GM19467 (cell line): ENCODE data around the gene GPATCH2.
"Not testable (repeated sequence)": the region's sequence is repeated elsewhere in the genome, so short reads cannot be mapped to it uniquely, and the experiment has no call there.

ENCODE experiments used
- ATAC-seq: cut with Tn5 transposase; IDR thresholded peaks from one replicate; pipeline ENCODE4 v1.9.1; 2021; ENCODE audit warnings: mild to moderate bottlenecking, moderate library complexity; ENCODE audit not compliant: unreplicated experiment

GPATCH2 gene

GRCh38 chr1:217526636-217527035, 104.3 kb downstream of the GPATCH2 start:
- ATAC-seq: no peak

- ATAC-seq: no peak
Observed at GRCh38 chr1:217525773-217526490, 105.0 kb downstream of the GPATCH2 start.

DNA sequence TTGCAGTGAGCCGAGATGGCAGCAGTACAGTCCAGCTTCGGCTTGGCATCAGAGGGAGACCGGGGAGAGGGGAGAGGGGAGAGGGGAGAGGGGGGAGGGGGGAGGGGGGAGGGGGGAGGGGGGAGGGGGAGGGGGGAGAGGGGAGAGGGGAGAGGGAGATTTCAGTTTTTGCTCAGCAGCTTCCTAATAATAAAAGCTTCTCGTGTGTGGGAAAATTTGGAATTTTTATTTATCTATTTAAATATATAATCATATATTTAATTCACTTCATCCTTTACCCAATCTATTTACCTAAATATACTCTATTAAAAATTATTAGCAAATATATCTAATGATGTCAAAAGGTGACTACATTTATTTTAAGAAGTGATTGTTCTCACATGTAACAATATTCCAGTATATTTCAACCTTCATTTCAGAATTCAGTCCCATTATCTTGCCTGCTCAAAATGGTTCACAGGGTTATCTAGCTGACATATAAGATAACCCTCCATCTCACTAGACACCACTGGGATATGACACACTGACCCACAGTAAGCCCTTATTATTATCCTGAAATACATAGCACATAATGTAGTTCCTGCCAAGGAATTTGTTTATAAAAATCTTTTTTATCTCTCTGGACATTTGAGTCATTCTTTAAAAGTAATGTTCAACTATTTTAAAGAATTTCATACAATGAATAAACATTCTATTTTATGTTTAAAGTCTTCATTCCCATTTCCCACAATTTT, 105.9 kb downstream of the GPATCH2 start:
- no peak for ATAC-seq

DNA sequence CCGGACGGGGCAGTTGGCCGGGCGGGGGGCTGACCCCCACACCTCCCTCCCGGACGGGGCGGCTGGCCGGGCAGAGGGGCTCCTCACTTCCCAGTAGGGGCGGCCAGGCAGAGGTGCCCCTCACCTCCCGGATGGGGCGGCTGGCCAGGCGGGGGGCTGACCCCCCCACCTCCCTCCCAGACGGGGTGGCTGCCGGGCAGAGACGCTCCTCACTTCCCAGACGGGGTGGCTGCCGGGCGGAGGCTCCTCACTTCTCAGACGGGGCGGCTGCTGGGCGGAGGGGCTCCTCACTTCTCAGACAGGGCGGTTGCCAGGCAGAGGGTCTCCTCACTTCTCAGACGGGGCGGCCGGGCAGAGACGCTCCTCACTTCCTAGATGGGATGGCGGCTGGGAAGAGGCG, 107.0 kb downstream of the GPATCH2 start:
- ATAC-seq: not testable (repeated sequence)

DNA sequence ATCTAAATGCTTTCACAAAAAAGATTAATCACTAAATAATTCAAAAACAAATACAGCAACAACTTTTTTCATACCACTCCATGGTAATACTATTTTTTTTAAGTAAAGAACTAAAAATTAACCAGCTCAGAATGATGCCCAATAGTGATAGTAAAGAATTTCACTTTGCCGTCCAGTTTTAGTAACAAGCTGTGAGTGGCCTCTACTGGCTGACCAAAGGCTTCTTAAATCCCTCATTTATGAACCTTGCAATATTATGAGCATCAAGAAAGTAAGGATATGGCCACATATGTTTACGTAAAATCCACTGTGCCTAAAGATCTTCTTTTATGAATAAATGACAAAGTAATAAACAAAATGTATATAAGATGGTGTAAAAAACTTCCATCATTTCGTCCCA, 108.6 kb downstream of the GPATCH2 start:
- no peak for ATAC-seq

DNA sequence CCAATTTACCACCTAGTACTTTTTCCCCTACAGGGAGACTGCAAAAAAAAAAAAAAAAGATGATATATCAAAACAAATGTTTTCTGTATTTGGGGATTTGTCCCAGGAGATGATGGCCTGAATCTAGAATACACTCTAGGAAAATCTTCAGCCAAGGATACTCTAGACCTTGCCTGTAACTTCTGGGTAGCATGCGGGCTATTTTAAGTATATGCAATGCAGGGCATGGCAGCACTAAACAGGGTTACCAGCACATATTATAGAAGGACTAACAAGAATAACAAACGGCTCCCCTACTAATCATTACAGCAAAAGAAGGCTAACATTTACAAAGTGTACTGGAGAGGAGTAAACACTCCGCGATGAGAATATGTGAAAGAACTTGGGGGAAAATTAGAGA, 109.6 kb downstream of the GPATCH2 start:
- ATAC-seq: no peak

- no peak for ATAC-seq
Observed at GRCh38 chr1:217506878-217507277, 124.0 kb downstream of the GPATCH2 start.

- no peak for ATAC-seq
Observed at GRCh38 chr1:217498209-217498608, 132.7 kb downstream of the GPATCH2 start.

DNA sequence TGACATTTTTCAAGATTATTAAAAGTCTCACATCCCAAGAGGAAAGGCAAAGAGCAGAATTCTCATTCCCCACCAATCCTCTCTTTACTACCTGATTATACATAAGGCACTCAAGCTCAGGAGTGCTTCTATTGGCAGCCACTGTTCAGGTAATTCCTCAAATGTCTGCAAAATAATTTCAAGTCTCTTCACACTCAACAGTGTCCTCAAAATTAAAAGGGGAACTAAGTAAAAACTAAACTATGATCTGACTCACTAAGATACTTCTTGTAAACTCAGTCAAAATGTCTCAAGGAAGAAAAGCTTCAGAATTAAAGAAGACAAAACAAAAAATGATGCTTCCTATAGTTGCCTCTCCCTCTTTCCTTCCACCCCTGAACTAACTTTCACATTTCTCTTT, 135.6 kb downstream of the GPATCH2 start:
- ATAC-seq: peak; percentile 82

DNA sequence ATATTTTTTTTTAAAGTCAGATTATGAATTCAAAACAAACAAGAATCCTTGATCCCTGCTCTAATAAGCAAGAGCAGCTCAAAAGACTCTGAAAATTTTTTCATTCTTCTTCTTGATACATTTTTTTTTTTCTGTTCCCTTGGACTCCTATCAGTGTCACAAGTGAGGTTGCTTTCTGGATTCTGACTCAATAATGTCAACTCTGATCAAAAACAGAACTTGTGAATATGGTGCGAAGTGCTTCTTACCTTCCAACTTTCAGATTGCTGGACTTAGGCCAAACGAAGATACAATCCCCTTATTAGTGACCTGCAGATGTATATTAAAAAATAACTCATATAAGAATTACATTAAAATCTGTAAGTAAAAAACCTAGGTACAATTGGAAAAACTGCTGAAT, 136.1 kb downstream of the GPATCH2 start:
- peak; percentile 58 for ATAC-seq

GRCh38 chr1:217493290-217493689, 137.6 kb downstream of the GPATCH2 start:
- no peak for ATAC-seq

GRCh38 chr1:217484871-217485270, 146.0 kb downstream of the GPATCH2 start:
- no peak for ATAC-seq

DNA sequence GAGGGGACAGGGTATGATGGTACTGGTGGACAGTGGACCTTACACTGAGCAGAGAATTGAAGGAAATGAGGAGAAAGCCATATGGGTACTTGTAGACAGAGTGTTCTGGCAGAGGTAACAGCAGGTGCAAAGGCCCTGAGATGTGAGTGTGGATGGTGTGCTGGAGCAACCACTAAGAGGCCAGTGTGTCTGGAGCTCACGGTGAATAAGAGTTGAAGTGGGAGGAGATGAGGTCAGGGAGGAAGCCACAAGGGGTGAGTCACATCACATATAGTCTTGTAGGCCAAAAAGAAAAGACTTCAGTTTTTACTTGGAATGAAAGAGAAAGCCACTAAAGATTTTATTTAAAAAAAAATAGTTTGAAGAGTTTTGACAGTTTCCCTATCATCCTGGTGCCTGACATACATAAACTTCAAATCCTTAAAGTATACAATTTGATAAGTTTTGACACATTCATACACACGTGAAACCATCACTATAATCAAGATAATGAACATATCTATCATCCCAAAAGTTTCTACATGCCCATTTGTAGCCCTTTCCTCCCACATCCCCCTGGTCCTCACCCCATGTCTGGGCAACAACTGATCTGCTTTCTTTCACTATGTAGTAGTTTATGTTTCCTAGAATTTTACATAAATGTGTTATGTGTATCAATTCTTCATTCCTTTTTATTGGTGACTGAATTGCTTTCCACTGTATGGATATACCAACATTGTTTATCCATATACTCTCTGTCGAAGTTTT, 148.4 kb downstream of the GPATCH2 start:
- peak; percentile 95 for ATAC-seq

GRCh38 chr1:217478450-217478849, 152.4 kb downstream of the GPATCH2 start:
- no peak for ATAC-seq

GRCh38 chr1:217472915-217473314, 158.0 kb downstream of the GPATCH2 start:
- no peak for ATAC-seq

GRCh38 chr1:217471403-217471802, 159.5 kb downstream of the GPATCH2 start:
- no peak for ATAC-seq

DNA sequence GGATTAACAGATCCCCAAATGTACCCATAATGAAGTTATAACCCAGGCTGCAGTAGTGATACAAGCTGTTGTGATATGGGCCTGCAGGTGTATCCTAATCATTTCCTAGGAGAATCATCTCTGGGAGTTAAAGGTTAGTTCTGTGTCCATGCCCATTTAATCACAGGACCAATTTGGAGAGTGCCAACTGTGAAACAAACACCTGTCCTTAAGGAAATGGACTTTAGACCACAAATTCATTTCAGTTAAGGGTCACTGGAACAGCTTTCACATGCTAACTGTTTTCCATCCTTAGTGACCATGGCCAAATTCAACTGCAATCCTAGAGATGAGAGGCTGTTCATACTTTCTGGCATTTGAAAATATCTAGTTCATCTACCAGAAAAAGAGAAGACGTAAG, 160.9 kb downstream of the GPATCH2 start:
- no peak for ATAC-seq

GRCh38 chr1:217465102-217465501, 165.8 kb downstream of the GPATCH2 start:
- no peak for ATAC-seq

DNA sequence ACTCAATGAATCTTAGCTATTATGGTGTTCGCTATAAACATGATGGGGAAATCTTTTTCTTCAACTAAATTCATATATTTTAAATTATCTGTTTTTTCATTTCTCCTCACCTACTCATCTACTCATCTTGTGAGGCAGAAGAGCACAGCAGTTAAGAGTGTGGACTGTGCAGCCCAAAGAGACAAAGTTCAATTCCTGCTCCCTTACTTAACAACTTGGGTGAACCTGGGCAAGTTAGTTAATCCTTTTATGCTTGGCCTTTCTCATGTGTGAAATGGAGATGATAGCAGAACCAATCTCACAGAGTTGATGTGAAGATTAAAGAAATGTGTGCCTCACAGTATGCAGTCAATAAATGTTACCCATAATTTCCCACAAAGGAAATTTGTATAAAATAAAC, 168.2 kb downstream of the GPATCH2 start:
- no peak for ATAC-seq

- ATAC-seq: no peak
Observed at GRCh38 chr1:217462159-217462558, 168.7 kb downstream of the GPATCH2 start.

DNA sequence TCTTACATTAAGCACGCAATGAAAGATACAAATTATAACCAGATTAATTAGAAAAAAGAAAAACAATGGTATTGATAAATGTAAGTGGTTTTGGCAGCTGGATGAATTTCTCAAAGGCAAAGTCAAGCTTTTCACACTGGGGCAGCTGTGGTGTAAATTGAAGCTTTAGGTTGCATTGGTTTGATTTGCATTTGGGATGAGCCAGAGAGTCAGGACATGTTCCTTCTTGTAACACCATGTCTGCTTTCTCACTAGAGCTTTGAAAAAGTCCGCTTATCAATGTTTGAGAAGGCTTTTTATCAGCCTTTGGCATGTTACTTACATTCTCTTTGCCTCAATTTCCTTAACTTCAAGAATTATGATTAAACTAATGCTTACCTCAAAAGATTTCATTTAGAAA, 173.9 kb downstream of the GPATCH2 start:
- ATAC-seq: no peak

- no peak for ATAC-seq
Observed at GRCh38 chr1:217456261-217456660, 174.6 kb downstream of the GPATCH2 start.
